B cell (primary cell): ENCODE results near the gene PCK2. TPM values are rescaled to one million over a fixed set of nuclear protein-coding genes. Genes with fewer than 3 reads are reported as not detected.

Experiments used
- ATAC-seq: fragments of 200-7000 bp; cut with Tn5 transposase; one replicate; pipeline ENCODE4 v1.10.0; 2021; ENCODE audit warnings: low read depth, mild to moderate bottlenecking, moderate number of reproducible peaks, moderate library complexity
- CTCF ChIA-PET: fragments of 350-600 bp; sonication (Branson Sonifier 250); formaldehyde crosslinking; loops from one replicate; lab custom pipeline; 2021; ENCODE audit warnings: antibody characterized with exemption, inconsistent platforms; lab: Charles Lee
- POLR2A ChIA-PET: fragments of 350-600 bp; sonication (Branson Sonifier 250); formaldehyde crosslinking; loops from one replicate; lab custom pipeline; 2021; ENCODE audit warnings: antibody characterized with exemption; lab: Charles Lee
- DNase-seq: peaks from one replicate; pipeline ENCODE4 v3.0.0; 2013
- H2AFZ ChIP-seq: 2 replicates; pipeline ENCODE4 v1.6.1; 2012; ENCODE audit warnings: mild to moderate bottlenecking, low read depth, low read length; ENCODE audit not compliant: insufficient read depth, poor library complexity, severe bottlenecking
- H3K27ac ChIP-seq, 2 donors: 1 replicate in 1 of 2; 2 replicates in 1 of 2; pipeline ENCODE4 v1.5.1; 2012 to 2013; ENCODE audit warnings: low read length in 2 of 2, mild to moderate bottlenecking in 2 of 2, moderate library complexity in 1 of 2
- H3K27me3 ChIP-seq, 4 experiments: fragments of 200-600 bp in 1 of 4; sonication (generic) in 1 of 4; replicated peaks in 1 of 4; 1 replicate in 2 of 4; 2 replicates in 2 of 4; pipeline versions ENCODE4 v1.6.1 to v1.7.0; 2013 to 2016; ENCODE audit warnings: low read length in 3 of 4, mild to moderate bottlenecking in 2 of 4, mixed read lengths in 1 of 4, moderate library complexity in 1 of 4; ENCODE audit not compliant: insufficient read depth in 4 of 4, control insufficient read depth in 3 of 4; ENCODE audit errors: control extremely low read depth in 1 of 4
- H3K36me3 ChIP-seq, 2 experiments: replicated peaks in 1 of 2; 1 replicate in 1 of 2; 2 replicates in 1 of 2; pipeline versions ENCODE4 v1.6.1 to v1.7.1; 2013; ENCODE audit warnings: low read length in 1 of 2; ENCODE audit not compliant: insufficient read depth in 2 of 2, control insufficient read depth in 1 of 2; ENCODE audit errors: control extremely low read depth in 1 of 2, extremely low read depth in 1 of 2
- H3K4me1 ChIP-seq, 2 donors: fragments of 200-600 bp in 1 of 2; sonication (generic) in 1 of 2; 1 replicate in 1 of 2; 2 replicates in 1 of 2; pipeline versions ENCODE4 v1.5.1 to v1.6.1; 2013 to 2017; ENCODE audit warnings: low read length in 2 of 2; ENCODE audit not compliant: control insufficient read depth in 2 of 2, insufficient read depth in 2 of 2
- H3K4me2 ChIP-seq: replicated peaks from 2 replicates; pipeline ENCODE3; 2012; ENCODE audit warnings: mild to moderate bottlenecking, low read depth, low read length; ENCODE audit not compliant: poor library complexity, severe bottlenecking
- H3K4me3 ChIP-seq, 5 experiments: fragments of 200-600 bp in 1 of 5; sonication (generic) in 1 of 5; 1 replicate in 3 of 5; 2 replicates in 2 of 5; pipeline versions ENCODE4 v1.5.1 to v1.7.0; 2011 to 2016; ENCODE audit warnings: low read length in 4 of 5, mild to moderate bottlenecking in 4 of 5, low read depth in 2 of 5, control low read depth in 1 of 5, moderate library complexity in 1 of 5; ENCODE audit not compliant: insufficient read depth in 1 of 5; ENCODE audit errors: control extremely low read depth in 1 of 5, extremely low read depth in 1 of 5
- H3K79me2 ChIP-seq: fragments of 200-600 bp; sonication (generic); one replicate; pipeline ENCODE4 v1.6.0; 2016; ENCODE audit warnings: low read length; ENCODE audit not compliant: control insufficient read depth, insufficient read depth
- H3K9ac ChIP-seq: fragments of 200-600 bp; sonication (generic); 2 replicates; pipeline ENCODE4 v1.6.1; 2017; ENCODE audit warnings: mild to moderate bottlenecking, low read length, moderate library complexity
- H3K9me3 ChIP-seq, 3 donors: one replicate each; pipeline versions ENCODE4 v1.6.1 to v1.7.1; 2013; ENCODE audit warnings: low read length in 2 of 3; ENCODE audit not compliant: control insufficient read depth in 2 of 3, insufficient read depth in 1 of 3; ENCODE audit errors: control extremely low read depth in 1 of 3
- H4K20me1 ChIP-seq: 2 replicates; pipeline ENCODE4 v1.6.0; 2012; ENCODE audit warnings: mild to moderate bottlenecking, low read length; ENCODE audit not compliant: insufficient read depth, control insufficient read depth, poor library complexity, severe bottlenecking
- H3K27ac Mint-ChIP-seq: one replicate; pipeline ENCODE4 v1.8.0; 2021; ENCODE audit warnings: mixed read lengths
- H3K27me3 Mint-ChIP-seq: one replicate; pipeline ENCODE4 v1.8.0; 2021; ENCODE audit warnings: mixed read lengths
- H3K4me1 Mint-ChIP-seq: one replicate; pipeline ENCODE4 v1.8.0; 2021; ENCODE audit warnings: mixed read lengths
- H3K4me3 Mint-ChIP-seq: one replicate; pipeline ENCODE4 v1.8.0; 2021; ENCODE audit warnings: mixed read lengths
- H3K9me3 Mint-ChIP-seq: one replicate; pipeline ENCODE4 v1.8.0; 2022; ENCODE audit warnings: mixed read lengths; ENCODE audit not compliant: insufficient read depth
- EZH2 ChIP-seq: IDR thresholded peaks from 2 replicates; pipeline ENCODE4 v1.6.1; 2012; ENCODE audit warnings: borderline replicate concordance, low read depth, mild to moderate bottlenecking, moderate library complexity, low read length; ENCODE audit not compliant: insufficient read depth, poor library complexity, severe bottlenecking
- WGBS: methylation state at CpG from one replicate; pipeline ENCODE4 v1.1.5; 2013; ENCODE audit warnings: missing lambda C conversion rate; ENCODE audit not compliant: insufficient coverage; 5-methylcytosine and 5-hydroxymethylcytosine counted together
- intact Hi-C: fragments of 100-400 bp; cut with micrococcal nuclease; formaldehyde crosslinking; loops from one replicate; pipeline ENCODE4 v1.10.0; 2022
- polyA plus RNA-seq: library from polyadenylated mRNA; depleted of rRNA; stranded (reverse); fragments of >200 nt; gene quantifications from 2 replicates; pipeline ENCODE4 v1.2.3, GENCODE V29; 2012
- total RNA-seq, 2 donors: library from RNA; stranded (reverse); fragments of 120-200 nt in 1 of 2; gene quantifications; 1 replicate in 1 of 2; 2 replicates in 1 of 2; pipeline versions ENCODE4 v1.2.3 to v1.2.4, GENCODE V29; 2013 to 2022
- TF ChIP-seq, protein P1 (sequence below): fragments of 200-600 bp; IDR thresholded peaks from one replicate; pipeline ENCODE4 v1.8.0; 2022; ENCODE audit warnings: antibody characterized with exemption, mild to moderate bottlenecking

PCK2 gene
- total and polyA plus RNA-seq, 2 donors (not counting 1 experiment from before 2014, with no cell fraction given), result 40.4 to 58.4 TPM

DNA sequence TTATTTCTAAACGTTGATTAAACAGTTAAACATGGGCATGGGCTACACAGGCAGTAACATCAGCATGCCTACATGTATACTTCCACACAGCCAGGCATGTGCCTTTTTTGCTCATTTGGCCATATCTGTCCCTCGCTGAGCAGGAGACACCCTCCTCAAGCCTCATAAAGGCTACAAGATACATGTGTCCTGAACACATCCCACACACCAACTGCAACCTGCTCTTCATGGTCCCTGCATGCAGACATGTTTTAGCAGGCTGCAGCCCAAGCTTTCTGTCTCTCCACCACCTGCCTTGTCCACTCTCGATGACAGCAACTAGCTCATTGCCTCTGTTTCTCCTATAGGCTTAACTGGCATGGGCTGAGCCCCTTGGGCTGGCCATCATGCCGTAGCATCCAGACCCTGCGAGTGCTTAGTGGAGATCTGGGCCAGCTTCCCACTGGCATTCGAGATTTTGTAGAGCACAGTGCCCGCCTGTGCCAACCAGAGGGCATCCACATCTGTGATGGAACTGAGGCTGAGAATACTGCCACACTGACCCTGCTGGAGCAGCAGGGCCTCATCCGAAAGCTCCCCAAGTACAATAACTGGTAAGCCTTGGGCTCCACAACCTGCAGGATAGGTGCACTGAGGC lies 2.6 kb downstream of the PCK2 start:
- POLR2A ChIA-PET, result interaction anchor here (0.7 to 4.1 kb wide), 4 partner anchors 9 to 1086 kb away, joined by 4 to 35 read pairs (median 14); partner anchors contain the start of genes DCAF11 and NRL
- Histone ChIP-seq H3K27ac (no peak overlapping the region), H3K4me2 (no peak overlapping the region), H3K4me3 (no peak overlapping the region), H3K9me3 (no peaks in the 10 kb centered on the region), H3K9ac (no peak overlapping the region), H3K4me1 (peaks cover 5 to 26% of the 10 kb centered on the region in 2 donors), H4K20me1 (peaks cover 7% of the 10 kb centered on the region), H3K36me3 (peaks cover 2 to 44% of the 10 kb centered on the region in 2 experiments), H3K27me3 (no peaks in the 10 kb centered on the region), H2AFZ (no peak overlapping the region), H3K79me2 (peaks cover 33% of the 10 kb centered on the region)
- over 99% methylated on average over 8 of the region's 8 CpGs for WGBS
- H3K9me3 Mint-ChIP-seq, result no peaks in the 10 kb centered on the region
- no peak for TF ChIP-seq EZH2
- TF ChIP-seq, protein P1, sequence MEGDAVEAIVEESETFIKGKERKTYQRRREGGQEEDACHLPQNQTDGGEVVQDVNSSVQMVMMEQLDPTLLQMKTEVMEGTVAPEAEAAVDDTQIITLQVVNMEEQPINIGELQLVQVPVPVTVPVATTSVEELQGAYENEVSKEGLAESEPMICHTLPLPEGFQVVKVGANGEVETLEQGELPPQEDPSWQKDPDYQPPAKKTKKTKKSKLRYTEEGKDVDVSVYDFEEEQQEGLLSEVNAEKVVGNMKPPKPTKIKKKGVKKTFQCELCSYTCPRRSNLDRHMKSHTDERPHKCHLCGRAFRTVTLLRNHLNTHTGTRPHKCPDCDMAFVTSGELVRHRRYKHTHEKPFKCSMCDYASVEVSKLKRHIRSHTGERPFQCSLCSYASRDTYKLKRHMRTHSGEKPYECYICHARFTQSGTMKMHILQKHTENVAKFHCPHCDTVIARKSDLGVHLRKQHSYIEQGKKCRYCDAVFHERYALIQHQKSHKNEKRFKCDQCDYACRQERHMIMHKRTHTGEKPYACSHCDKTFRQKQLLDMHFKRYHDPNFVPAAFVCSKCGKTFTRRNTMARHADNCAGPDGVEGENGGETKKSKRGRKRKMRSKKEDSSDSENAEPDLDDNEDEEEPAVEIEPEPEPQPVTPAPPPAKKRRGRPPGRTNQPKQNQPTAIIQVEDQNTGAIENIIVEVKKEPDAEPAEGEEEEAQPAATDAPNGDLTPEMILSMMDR, result no peak
- peak overlapping the region; percentile 59 for H3K4me3 Mint-ChIP-seq
- CTCF ChIA-PET, result interaction anchor here (0.6 to 12.1 kb wide), 6 partner anchors 9 to 91 kb away, joined by 3 to 292 read pairs (median 51); partner anchors contain the start of gene IRF9
- intact Hi-C loops, result no loop called here
- H3K4me1 Mint-ChIP-seq, result peaks cover 29% of the 10 kb centered on the region
- peak overlapping the region; percentile 71 for H3K27ac Mint-ChIP-seq
- no peak for DNase-seq
- no peaks in the 10 kb centered on the region for H3K27me3 Mint-ChIP-seq
- ATAC-seq, result no peak

DNA sequence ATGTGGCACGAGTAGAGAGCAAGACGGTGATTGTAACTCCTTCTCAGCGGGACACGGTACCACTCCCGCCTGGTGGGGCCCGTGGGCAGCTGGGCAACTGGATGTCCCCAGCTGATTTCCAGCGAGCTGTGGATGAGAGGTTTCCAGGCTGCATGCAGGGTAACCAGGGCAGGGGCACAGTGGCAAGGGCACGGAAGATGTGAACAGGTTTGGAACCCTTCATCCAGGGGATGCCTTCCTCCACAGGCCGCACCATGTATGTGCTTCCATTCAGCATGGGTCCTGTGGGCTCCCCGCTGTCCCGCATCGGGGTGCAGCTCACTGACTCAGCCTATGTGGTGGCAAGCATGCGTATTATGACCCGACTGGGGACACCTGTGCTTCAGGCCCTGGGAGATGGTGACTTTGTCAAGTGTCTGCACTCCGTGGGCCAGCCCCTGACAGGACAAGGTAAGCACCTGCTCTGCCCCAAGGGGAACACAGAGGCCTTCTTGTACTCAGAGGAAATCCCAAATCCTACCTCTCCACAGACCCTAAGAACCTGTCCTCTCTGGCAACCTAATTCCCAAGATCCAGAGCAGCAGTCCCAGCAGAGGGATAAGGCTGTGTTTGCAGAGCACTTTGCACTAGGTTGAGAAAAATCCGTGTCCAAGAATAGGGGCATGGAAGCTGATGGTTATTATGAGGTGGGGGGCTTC lies 4.3 kb downstream of the PCK2 start:
- ChIA-PET CTCF (interaction anchor here (10.7 to 12.1 kb wide), 2 partner anchors 7 to 42 kb away, joined by 198 to 292 read pairs; no protein-coding TSS in a partner anchor), POLR2A (no interaction called here)
- H3K27ac ChIP-seq, result no peak overlapping the region
- H3K27me3 ChIP-seq, result no peaks in the 10 kb centered on the region
- H3K27ac Mint-ChIP-seq, result no peak overlapping the region
- no peak overlapping the region for H3K4me3 ChIP-seq
- intact Hi-C loops, result no loop called here
- ATAC-seq (no peak), DNase-seq (no peak)
- no peak for TF ChIP-seq EZH2
- TF ChIP-seq, protein P1, result no peak
- peaks cover 5 to 24% of the 10 kb centered on the region in 2 donors for H3K4me1 ChIP-seq
- H2AFZ ChIP-seq, result no peak overlapping the region
- peaks cover 7% of the 10 kb centered on the region for H4K20me1 ChIP-seq
- WGBS, result 99% methylated on average over 15 of the region's 16 CpGs
- no peak overlapping the region for H3K4me3 Mint-ChIP-seq
- no peaks in the 10 kb centered on the region for H3K27me3 Mint-ChIP-seq
- no peak overlapping the region for H3K4me2 ChIP-seq
- peaks cover 2 to 57% of the 10 kb centered on the region in 2 experiments for H3K36me3 ChIP-seq
- no peaks in the 10 kb centered on the region for H3K9me3 ChIP-seq
- H3K79me2 ChIP-seq, result peaks cover 40% of the 10 kb centered on the region
- no peaks in the 10 kb centered on the region for H3K9me3 Mint-ChIP-seq
- peaks cover 23% of the 10 kb centered on the region for H3K4me1 Mint-ChIP-seq
- no peak overlapping the region for H3K9ac ChIP-seq
